NCI-H1694 treated with DMSO at 0.1 percent for 48 hours (cell line): ENCODE results near the gene LDLRAD1.
"Not testable (repeated sequence)": the region's sequence is repeated elsewhere in the genome, so short reads cannot be mapped to it uniquely, and the experiment has no call there.

Experiments
- DNase-seq: peaks from one replicate; lab custom pipeline; 2025; lab: John Stamatoyannopoulos, UW

LDLRAD1 gene

DNA sequence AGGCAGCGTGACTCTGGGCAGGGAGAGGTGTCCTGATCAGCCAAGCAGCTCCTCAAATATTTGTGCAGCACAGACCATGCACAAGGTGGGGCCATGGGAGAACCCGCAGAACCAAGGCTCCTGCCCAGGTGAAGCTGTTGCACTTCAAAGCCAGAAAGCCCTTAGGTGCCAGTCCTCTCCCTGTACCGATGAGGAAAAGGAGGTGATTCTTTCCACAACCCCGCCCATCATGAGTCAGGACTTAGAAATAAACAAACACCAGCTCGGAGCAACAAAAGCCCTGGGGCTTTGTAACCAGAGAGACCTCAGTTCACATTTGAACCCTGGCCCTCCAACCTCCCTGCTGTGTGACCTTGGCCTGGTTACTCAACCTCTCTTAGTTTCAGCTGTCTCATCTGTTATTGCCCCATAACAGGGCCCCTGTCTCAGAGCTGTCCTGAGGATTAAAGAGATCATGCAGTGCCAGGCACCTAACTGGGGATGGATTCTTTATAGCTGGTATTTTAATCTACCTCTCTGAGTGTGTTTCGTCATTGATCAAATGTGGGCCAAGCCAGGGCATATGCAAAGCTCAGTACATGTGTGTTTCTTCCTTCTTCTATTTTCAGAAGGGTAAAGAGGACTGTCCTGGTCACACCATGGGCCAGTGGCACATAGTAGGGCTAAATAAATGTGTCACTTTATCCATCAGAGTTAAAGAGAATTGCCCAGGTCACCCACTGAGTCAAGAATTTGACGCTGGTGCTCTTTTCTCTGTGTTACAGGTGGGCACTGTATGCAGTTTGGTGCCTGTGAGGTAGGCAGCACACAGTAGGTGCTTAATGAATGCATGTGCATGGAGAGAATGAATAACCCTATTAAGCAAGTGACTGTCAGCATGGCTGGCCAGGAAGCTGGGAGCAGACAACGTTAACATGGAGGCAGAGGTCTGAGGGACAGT lies 1.4 kb downstream of the LDLRAD1 start:
- DNase-seq: no peak

DNA sequence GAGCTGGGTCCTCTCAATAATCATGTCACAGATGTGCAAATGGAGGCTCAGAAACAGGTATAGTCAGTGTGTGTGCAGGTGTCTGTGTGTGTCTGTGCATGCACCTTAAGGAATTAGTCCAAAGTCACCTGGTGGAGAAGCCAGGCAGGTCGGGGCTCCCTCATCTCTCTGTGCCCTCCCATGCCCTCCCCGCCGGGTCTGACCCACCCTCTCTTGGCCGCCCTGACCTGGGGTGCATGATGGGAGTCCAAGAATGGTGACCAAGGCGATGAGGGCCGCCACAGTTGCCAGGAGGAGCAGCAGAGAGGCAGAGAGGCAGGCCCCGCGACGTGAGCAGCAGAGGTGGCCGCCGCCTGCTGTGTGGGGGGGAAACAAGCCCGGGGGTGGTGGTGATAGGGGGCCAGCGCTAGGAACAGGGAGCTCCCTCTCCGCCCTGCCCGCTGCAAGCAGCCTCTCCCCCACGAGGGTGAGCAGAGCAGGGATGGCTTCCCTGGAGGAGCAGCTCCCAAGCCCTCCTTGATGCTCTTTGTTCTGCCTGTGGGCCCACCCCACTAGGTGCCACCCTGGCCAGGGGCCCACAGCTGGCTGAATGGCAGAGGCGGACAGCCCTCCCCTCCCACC lies 3.9 kb downstream of the LDLRAD1 start:
- DNase-seq: no peak

DNA sequence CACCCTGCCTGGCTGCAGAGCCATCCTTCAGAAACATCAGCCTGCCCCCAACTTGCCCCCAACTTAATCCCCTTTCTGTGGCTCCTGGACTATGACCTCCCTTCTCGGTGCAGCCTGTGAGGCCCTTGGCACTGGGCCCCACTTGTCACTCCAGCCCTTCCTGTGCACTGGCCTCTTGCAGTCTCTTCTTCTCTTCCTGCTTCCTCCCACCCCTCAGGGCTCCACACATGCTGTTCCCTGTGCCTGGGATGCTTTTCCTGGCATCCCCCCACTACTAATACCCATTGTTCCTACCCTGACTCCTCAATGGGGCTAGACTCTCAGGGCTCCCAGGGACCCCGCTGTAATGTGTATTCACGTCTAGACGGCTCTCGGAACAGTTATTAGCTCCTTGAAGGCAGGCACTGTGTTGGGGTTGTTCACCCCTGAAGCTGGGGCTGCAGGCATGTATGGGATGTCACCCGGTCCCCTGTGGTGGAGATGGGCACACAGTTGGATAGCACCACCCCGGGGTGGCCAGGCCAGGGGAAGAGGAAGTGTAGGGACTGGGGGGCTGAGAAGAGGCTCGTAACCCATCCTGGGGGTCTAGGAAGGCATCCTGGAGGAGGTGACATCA lies 4.5 kb downstream of the LDLRAD1 start:
- DNase-seq: no peak

DNA sequence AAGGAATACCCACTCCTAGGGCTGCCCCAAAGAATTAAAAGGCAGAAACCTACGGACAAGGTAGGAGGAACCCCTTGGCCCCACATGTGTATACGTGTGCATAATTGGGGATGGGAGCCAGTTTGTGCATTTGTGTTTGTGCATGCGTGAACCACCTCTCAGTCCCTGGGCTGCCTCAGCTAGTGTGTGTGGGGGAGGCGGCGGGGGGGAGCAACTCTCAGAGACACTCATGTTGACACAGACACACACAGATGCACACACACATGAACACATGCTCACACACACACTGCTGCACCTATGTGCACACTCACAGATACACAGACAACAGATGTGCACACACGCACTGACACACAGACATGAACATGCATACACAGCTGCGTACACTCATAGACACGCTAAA lies 5.1 kb downstream of the LDLRAD1 start:
- no peak for DNase-seq

DNA sequence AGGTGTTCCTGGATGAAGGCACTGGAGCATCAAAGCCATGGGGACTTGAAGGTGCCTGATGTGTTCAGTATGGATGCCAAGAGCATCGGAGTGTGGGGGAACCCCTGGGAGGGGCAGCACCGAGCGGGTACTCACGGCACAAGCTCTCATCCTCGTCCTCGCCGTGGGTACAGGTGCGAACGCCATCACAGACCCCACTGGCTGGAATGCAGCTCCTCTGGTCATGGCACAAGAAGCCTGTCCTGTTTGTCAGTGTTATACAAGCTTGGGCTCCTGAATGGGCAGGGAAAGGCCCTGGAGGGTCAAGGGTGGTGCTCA lies 6.0 kb downstream of the LDLRAD1 start:
- DNase-seq: no peak

DNA sequence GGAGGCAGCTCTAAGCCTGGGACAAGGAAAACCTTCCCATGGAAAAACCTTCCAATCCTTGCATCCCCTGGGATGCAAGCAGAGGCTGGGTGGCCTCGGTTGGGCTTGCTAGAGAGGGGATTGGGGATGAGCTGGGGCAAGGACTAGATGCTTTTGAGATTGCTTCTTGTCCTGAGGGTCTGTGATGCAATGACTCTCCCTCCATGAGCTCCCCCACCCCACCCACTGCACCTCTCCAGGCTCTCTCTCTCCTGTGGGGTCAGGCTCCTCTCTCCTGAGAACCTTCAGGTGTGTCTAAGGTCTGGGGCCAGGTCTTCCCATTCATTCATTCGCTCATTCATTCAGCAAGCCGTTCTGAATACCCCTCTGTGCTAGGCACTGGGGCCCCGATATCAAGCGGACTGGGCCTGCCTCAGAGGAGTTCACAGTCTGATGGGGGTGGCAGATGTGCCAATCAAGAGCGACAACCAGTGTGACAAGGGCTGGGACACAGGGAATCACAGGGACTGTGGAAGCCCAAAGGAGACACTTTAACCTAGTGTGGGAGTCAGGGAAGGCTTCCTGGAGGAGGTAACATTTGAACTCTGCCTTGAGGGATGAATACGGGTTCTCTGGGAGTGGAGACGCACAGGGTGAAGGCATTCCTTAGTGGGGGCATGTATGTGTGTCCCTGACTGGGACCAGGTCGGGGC lies 6.5 kb downstream of the LDLRAD1 start:
- DNase-seq: no peak

DNA sequence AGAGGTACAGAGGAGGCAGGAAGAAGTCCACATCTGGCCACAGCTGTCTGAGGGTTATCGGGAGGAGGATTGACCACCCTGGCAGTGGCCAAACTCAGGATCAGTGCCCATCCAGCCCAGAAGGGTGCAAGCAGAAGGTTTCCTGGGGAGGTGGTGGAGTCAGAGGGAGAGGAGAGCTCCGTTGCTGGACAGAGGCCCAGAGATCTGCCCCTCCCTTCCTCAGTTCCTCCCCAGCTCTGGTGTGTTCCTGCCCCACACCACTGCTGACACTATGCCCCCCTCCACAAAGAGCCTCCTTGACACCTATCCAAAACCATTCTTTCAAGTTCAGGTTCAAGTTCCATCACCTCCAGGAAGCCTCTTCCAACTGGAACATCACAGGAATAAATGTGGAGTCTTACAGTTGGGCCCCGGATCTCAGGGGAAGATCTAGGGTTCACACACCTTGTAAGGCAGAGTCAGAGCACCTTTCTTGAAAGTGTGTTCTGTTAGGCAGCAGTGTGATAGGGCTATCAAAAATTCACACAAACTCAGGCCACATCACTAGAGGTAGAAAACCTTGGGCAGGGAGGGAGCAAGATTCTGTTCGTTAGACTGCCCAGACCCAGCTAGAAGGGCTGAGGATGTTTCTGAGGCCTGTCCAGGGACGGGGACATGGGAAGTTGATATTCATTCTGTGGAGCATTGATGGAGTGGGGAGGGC lies 7.4 kb downstream of the LDLRAD1 start:
- no peak for DNase-seq

DNA sequence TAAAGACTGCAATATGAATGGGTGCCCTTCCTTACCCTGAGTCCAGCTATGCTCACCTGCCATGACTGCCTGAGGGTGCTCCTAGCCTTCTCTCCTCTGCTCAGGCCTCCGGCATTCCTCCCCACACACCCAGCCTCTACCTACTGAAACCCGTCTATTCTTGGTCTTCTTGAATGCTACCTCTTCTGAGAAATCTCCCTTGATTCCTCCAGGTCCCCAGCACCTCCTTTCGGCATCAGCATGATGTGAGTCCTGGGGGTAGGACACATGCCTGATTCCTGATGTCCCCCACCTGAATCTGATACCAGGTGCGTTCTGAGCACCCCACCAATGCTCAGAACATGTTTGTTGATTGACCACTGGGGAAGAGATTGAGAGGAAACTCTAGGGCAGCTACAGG lies 8.6 kb downstream of the LDLRAD1 start:
- DNase-seq: no peak

DNA sequence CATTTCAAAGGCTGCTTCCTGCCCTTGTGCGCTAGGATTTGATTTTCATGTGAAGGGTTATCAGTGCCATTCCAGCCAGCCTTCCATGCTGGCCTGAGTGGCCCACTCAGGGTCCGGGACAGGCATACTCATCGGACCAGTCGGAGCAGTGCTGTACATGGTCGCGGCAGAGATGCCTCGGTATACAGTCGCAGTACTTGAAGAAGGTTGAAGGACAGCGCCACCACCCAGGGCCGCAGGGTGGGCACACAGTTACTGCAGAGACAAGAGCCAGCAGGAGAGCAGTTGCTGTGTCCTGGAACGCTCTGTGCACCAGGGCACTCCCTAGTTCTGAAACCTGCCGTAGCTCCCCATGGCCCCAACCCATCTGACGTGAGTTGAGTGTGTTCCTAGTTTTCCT lies 9.1 kb downstream of the LDLRAD1 start:
- DNase-seq: no peak

DNA sequence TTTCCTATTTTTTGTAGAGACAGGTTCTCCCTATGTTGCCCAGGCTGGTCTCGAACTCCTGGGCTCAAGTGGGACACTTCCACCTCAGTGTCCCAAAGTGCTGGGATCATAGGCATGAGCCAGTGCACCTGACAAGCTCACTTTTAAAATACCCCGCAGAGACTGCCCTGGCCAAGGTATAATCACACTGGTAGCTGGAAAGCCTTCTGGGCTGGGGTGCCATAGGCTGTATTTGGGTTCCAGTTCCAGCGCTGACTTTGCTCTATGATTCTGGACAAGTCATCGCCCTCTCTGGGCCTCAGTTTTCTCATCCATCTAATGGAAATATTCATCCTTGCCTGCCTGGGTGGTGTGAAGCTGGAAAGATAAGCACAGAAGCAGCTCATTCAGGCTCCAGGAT lies 10.4 kb downstream of the LDLRAD1 start:
- no peak for DNase-seq

DNA sequence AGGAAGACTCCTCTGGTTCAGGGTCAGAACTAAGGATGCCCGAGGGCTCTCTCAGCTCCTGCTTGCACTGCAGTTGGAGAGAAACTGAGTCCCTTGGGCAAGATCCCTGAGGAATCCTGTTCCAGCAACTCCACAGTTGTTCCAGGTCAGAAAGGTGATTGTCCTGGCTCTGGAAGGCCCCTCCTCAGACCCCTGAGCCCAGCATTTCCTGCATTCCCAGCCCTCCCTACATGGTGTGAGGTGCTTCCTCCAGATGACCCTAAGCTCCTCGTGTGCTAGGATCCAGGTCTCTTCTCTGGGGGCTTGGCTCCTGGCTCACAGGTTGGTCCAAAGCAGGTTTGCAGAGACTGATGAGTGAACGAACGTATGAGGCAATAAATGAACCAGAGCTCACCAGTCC lies 11.5 kb downstream of the LDLRAD1 start:
- DNase-seq: no peak

DNA sequence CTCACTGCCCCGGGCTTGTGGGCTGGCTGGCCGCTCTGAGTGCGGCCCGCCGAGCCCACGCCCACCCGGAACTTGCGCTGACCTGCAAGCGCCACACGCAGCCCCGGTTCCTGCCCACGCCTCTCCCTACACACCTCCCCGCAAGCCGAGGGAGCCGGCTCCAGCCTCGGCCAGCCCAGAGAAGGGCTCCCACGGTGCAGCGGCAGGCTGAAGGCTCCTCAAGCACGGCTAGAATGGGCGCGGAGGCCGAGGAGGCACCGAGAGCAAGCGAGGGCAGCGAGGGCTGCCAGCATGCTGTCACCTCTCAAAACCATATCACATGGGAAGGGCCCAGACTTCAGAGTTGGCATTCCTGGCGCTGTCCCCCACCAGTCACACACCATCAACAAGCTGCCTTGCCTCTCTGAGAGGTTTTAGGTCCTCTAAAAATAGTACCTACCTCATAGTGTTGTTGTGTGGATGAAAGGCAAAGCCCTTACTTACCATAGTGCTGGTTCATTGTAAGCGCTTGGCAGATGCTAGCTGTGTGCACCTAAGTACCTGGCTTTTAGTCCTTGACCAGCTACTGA lies 13.4 kb downstream of the LDLRAD1 start:
- DNase-seq: no peak

DNA sequence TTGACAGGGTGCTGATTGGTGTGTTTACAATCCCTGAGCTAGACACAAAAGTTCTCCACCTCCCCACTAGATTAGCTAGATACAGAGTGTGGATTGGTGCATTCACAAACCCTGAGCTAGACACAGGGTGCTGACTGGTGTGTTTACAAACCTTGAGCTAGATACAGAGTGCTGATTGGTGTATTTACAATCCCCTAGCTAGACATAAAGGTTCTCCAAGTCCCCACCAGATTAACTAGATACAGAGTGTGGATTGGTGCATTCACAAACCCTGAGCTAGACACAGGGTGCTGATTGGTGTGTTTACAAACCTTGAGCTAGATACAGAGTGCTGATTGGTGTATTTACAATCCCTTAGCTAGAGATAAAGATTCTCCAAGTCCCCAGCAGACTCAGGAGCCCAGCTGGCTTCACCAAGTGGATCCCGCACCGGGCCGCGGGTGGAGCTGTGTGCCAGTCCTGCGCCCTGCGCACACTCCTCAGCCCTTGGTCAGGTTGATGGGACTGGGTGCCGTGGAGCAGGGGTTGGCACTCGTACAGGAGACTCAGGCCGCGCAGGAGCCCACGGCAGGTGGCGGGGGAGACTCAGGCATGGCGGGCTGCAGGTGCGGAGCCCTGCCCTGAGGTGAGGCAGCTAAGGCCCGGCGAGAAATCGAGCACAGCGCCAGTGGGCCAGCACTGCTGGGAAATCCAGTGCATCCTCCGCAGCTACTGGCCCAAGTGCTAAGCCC lies 14.1 kb downstream of the LDLRAD1 start:
- not testable (repeated sequence) for DNase-seq

DNA sequence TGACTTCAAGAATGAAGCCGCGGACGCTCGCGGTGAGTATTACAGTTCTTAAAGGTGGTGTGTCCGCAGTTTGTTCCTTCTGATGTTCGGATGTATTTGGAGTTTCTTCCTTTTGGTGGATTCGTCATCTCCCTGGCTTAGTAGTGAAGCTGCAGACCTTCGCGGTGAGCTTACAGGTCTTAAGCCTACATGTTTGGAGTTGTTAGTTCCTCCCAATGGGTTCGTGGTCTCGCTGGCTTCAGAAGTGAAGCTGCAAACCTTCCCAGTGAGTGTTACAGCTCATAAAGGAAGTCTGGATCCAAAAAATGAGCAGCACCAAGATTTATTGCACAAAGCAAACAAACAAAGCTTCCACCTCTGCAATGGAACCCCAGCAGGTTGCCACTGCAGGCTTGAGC lies 14.7 kb downstream of the LDLRAD1 start:
- DNase-seq: no peak

DNA sequence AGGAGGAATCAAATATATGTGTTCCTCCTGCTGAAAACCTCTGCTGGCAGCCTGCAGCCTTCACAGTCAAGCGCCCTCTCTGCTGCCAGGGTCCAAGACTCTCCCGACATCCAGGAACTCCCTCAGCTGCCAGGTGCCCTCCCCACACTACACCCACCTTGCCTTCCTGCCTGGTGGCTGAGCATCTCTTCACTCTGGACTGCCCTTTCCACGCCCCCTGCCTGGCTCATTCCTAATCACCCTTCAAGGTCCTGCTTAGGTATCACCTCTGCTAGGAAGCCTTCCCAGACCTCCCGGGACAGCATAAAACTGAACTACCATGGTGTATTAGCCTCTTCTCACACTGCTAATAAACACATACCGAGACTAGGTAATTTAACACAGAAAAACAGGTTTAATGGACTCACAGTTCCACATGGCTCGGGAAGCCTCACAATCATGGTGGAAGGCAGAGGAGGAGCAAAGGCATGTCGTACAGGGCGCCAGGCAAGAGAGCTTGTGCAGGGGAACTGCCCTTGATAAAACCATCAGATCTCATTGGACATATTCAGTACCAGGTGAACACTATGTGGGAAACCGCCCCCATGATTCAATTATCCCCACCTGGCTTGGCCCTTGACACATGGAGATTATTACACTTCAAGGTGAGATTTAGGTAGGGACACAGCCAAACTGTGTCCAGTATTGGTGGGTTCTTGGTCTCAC lies 15.3 kb downstream of the LDLRAD1 start:
- DNase-seq: no peak

DNA sequence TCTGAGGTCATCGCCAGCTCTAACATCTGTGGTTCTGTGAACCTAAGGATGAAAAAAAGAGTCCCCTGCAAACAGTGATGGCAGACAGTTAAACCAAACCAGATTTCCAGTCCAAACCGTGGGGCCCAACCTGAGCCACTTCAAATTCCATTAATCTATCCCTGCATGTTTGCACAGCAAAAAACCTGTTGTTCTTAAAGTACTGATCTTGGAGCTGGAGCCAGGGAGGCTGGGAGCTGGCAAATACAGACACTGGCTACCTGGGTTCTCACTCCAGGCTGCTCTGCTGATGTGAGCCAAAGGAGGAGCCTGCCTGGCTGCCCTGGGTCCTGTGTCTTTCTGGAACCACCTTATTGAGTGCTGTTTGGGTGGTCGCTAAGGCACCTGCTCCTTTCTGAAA lies 16.4 kb downstream of the LDLRAD1 start:
- no peak for DNase-seq

DNA sequence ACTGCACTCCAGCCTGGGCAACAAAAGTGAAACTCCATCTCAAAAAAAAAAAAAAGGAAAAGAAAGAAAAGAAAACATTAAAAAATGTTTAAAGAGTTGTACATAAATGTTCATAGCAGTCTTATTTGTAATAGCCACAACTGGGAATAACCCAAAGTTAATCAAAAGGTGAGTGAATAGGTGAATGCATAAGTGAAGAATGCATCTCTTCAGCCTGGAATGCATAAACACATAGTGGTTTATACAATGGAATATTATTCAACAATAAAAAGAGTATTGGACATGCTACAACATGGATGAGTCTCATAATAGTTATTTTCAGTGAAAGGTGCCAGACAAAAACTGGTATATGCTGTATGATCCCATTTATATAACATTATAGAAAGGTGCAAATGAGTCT lies 18.1 kb downstream of the LDLRAD1 start:
- DNase-seq: no peak

DNA sequence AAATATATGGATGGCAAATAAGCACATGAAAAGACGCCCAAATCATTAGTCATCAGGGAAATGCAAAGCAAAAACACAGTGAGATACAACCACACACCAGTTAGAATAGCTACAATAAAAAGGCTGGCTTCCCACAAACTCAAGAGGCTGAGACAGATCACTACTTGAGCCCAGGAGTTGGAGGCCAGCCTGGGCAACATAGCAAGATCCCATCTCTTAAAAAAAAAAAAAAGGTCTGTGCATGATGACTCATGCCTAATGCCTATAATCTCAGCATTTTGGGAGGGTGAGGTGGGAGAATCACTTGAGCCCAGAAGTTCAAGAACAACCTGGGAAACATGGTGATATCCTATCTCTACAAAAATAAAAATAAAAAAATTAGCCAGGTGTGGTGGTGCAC lies 19.8 kb downstream of the LDLRAD1 start:
- DNase-seq: no peak

DNA sequence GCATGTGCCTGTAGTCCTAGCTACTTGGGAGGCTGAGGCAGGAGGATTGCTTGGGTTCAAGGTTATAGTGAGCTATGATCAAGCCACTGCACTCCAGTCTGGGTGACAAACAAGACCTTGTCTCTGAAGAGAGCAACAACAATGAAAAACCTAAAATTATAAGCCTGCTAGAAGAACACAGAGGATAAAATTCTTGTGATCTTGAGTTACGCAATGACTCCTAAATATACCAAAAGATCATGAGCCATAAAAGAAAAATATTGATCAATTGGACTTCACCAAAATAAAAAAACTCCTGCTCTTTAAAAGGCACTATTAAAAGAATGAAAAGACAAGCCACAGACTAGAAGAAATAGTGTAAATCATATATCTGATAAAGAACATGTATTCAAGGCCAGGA lies 22.3 kb downstream of the LDLRAD1 start:
- no peak for DNase-seq

DNA sequence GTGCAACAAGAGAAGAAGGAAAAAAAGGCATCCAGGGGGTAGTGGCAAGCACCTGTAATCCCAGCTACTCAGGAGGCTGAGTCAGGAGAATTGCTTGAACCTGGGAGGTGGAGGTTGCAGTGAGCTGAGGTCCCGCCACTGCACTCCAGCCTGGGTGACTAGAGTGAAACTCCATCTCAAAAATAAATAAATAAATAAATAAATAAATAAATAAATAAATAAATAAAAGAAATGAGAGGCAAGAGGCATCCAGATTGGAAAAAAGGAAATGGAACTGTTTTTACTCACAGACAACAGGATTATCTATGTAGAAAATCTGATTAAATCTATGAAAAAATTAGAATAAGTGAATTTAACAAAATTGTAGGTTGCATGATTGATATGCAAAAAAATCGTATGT lies 23.5 kb downstream of the LDLRAD1 start:
- not testable (repeated sequence) for DNase-seq
